Stimulated activated CD8-positive, alpha-beta memory T cell treated with anti-CD3 and anti-CD28 coated beads, Interleukin-15, amount 100 ng/mL, for 48 hours (primary cell): ENCODE measurements around the gene ATP2B2.

Experiments
- DNase-seq, 2 donors: peaks; one replicate each; pipeline ENCODE4 v3.0.0-alpha.2; 2020; ENCODE audit warnings: low read depth in 2 of 2

The ATP2B2 gene

GRCh38 chr3:10363935-10364334, 141.5 kb downstream of the ATP2B2 start:
- DNase-seq = no peak

- DNase-seq = no peak
These were observed 144.0 kb downstream of the ATP2B2 start for GRCh38 chr3:10361375-10361774.

DNA sequence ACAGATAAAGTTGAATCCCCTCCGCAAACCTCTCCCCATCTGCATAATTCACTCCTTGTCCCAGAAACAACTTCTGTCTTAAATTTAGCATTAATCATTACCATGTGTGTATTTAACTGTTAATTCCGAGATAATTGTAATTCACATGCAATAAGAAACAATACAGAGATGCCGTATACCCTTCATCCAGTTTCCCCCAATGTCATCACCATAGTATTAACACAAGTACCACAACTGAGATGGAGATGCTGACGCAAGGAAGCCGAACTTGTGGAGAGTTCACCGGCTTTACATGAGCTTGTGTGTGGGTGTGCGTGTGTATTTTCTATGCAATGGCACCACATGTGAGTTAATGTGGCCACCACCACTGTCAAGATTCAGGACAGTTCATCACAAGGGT, 144.9 kb downstream of the ATP2B2 start:
- no peak for DNase-seq

DNA sequence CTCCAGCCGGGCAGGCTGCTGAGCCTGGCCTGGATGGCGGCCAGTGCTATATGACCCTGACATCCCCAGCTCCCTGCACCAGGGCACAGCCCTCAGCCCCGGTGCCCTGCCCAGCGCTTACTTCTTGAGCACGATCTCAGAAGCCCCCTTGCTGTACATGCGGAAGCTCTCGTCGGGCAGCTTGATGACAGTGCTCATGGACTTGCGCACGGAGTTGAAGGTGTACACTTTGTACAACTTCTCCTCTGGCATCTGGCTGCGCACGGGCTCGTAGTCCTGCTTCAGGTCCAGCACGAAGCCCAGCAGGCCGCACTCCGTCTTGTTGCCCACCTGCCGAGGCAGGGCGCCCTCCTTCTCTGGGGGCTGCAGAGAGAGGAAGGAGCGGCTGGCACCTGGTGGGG, 145.6 kb downstream of the ATP2B2 start:
- no peak for DNase-seq

DNA sequence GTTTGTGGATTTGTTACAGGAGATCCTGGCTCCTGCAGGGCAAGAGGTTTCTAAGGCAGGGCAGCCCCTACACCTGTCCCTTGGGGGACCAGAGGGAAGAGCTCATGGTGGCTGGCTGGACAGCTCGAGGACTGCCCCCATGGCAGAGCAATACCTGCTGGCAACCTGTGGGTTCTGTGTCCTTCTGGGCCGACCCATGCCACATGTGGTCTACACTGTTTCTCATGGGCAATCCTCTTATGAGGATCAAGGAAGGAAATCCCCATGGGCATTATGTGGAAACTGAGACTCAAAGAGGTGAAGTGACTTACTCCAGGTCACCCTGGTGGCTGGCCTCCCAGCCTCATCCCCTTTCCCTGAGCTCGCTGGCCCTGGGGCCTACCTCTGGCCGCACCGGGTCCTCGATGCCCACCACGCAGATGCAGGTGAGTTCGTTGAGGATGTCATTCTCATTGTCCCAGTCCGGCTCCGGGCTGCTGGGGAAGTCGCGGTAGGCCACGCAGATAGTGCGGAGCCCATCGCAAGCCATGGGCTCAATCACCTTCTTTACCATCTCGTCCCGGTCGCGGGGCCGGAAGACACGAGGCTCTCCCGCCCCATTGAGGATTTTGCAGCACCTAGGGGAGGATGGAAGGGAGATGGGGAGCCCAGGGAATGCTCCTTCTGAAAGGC, 146.9 kb downstream of the ATP2B2 start:
- DNase-seq = no peak

DNA sequence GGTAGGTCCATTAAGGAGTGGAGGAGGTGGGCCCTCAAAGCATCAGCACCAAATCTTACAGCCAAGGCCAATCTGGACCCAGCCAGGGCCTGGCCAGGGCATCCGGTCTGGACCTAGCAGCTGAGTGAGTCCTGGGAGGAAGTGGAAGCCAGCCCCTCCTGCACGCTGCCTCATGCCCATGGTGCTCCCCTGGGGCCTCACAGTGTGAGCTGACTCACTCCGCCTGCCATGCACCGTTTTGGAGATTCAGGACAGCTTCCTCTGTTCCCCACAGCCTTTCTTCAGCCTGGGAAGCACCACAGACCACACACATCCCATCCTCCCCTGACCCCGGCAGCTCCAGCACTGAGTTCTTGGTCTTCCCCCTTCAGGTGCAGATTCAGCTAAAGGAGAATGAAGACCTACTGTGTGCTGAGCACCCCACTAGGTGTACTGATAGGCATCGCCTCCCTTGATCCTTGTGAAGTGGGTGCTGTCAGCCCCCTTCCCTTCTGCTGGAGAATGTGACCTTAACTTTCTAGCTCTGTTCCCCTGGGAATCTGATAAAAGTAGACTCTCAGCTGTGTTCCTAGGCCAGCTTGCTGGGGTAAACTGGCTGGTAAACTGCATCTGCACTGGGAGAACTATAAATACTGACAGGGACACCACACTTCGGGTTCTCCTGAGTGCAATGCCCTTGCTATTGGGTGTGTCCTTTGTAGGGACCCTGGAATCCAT, 147.6 kb downstream of the ATP2B2 start:
- no peak for DNase-seq

DNA sequence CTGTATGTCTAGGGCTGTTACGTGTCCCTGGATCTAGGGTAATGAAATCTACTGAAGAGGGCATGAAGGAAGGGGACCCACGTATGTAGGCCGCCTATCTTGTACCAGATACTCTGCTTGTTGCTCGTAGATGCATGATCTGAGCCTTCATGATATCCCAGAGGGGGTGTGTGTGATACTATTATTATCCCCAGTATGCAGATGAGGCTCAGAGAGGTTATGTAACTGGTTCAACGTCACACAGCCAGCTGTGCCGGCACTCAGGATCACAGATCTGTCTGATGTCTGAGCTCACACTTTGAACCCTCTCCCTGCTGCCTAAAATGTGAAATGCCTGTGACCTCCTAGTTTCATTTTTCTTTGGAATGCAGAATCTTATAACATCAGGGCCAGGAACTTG, 148.3 kb downstream of the ATP2B2 start:
- DNase-seq = no peak

GRCh38 chr3:10356461-10356981, 148.9 kb downstream of the ATP2B2 start:
- DNase-seq = no peak

DNA sequence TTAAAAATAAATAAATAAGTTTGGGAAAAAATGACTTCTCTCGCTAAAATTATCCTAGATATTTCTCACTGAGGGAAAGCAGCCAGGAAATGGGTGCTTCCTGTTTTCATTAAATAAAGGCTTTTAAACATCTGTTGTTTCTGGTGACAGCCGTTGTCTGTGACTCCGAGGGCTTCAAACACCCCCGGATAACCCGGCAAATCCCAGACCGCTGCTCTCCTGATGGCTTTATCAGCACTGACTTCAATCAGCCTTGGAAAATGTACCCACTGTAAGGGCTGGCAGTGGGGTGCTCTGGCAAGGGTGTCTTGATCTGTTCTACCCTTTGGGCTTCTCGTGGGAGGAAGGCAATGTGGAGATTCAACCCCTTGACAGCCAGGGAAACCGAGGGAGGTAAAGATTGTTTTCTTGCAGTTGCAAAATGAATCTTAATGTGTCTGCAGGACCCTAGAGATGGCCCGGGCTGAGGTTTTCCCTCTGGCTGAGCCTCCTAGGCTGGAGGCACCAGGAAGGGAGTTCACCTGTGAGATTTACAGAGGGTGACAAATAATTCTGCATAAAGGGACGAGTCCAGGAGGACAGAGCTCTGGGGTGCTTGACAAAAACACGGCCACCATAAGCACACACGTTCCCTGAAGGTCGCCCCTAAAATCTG, 150.9 kb downstream of the ATP2B2 start:
- DNase-seq = no peak

DNA sequence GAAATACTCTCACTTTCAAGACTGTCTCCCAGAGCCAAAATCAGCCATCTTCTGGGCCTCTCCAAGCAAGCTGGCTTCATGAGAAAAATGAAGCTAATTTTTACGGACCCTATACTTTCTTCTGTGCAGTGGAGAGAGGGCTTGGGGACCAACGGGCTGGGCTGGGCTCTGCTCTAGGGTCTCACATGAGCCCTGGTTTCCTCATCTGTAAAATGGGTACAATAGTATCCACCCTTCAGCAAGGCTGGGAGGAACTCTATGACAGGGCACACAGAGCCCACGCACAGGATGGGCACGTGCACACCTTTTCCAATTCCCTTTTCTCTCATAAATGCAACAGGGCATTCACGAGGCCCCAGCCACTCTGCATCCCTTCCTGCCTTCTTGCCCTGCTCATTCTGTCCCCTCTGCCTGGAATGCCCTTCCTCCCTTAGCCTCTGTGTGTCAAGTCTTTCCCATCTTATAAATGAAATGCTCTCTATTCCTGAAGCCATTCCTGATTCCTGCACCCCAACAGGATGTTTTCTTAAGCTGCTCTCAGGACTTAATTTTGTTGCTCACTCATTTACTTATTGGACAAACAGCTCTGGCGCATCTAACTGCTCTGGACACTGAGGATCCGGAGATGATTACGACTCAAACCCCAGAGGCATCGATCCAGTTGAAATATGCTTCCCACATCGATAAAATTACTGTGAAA, 151.6 kb downstream of the ATP2B2 start:
- DNase-seq = no peak

GRCh38 chr3:10353160-10353559, 152.2 kb downstream of the ATP2B2 start:
- DNase-seq = no peak

DNA sequence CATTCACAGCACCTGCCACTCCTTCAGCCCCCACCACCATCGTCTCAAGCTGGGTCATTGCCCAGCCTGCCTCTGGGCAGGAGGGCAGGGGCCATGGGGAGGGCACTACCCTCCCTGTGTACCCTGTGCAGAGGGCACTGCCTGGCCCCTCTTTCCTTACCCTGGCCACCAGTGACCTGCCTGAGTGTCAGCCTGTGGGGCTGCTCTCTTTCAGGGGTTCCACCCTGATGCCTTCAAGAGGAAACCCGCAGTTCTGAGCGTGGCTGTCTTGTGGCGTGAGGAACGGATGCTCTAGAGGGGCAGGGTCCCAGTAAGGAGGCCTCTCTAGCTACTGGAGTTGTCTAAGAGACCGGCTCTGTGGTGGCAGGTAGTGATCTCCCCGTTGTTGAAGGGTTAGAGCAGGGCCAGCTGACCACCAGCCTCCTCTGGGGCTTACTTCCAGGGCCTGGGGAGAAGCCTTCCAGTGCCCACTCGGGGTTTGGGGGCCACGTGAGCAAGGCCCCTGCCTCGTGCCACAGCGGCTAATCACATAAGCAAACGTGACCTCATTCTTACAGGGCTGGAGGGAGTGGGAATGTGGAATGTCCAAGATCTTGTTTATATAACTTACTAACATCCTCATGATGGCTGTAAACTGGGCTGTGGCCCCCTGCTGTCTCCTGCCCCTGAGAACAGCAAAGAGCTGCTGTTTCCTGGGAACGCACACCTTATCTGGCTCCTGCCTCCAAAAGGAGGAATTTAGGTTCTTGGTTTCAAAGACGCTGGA, 153.1 kb downstream of the ATP2B2 start:
- DNase-seq = no peak

DNA sequence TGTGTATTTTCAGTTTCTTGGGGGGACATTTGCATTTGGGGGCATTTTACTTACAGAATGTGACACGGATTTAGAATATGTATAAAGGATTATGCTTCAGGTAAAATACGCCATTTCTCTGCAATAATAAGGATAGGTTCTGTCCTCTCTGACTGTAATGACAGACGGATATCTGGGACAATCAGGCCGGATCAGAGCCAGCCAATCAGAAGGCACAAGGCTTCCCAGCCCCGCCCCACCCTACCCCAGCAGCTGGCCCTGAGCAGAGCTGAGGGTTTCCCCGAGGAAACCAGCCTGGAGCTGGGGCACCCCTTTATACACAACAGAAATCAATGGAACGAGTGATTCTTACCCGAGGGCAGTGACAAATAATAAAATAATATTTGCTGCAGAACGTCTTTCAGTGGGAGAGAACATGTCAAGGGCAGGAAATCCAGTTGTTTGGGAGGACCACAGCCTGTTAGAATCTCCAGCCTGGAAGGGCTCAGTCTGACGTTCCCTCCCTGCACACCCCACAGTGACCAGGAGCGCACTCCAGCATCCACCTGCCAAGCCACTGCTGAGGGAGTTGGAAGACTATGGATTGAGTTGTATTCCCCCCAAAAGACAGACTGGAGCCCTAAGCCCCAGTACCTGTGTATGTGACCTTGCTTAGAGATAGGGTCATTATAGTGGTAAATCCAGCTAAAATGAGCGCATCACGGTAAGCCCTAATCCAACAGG, 154.2 kb downstream of the ATP2B2 start:
- DNase-seq = no peak

GRCh38 chr3:10350324-10350985, 154.9 kb downstream of the ATP2B2 start:
- no peak for DNase-seq

DNA sequence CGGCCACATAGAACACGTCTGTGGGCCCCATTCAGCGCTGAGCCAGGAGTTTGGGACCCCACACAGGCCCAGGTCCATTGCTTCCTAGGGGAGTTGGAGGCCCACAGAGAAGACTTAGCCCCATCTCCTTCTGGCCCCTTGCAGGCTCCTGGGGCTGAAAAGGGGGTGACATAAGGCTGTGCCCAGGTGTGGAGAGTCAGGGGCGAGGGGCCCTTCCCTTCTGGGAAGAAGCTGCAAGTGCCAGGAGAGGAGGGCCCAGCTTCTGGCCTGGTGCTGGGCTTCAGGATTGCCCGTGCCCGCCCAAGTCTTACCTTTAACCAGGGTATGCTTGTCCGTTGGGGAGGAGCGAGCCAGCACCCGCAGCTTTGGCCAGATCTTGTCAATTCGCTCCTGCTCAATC, 155.6 kb downstream of the ATP2B2 start:
- DNase-seq = no peak

DNA sequence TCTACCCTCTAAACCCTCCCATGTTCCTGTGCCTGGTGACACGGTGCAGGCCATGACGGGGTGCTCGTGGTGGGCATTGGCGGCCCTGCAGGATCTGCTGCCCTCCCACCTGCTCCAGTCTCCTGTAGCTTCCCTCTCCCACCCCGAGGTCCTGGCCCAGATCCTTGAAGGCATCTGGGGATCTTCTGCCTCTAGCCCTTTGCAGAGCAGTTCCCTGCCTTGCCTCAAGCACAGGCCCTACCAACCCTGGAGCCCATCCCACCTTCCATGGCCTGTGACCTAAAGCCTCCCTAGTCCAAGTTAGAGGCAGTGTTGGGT, 157.0 kb downstream of the ATP2B2 start:
- no peak for DNase-seq

- no peak for DNase-seq
These were observed 157.6 kb downstream of the ATP2B2 start for GRCh38 chr3:10347648-10348403.

DNA sequence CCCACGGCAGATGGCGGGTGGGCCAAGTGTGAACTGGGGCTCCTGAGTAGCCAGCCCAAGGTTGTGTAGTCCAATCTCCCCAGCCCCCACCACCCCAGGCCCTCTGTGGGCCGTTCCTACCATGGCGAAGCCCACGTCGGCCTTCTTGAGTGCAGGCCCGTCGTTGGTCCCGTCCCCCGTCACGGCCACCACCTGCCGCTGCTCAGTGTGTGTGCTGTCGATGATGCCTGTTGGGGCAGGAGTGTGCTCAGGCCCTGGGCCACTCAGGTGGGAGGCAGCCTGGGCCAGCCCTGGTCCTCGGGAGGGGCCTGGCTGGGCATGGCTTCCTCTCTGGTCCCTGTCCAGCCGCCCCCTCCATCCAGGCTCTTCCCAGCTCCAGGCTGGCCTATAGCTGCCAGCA, 159.5 kb downstream of the ATP2B2 start:
- DNase-seq = no peak

DNA sequence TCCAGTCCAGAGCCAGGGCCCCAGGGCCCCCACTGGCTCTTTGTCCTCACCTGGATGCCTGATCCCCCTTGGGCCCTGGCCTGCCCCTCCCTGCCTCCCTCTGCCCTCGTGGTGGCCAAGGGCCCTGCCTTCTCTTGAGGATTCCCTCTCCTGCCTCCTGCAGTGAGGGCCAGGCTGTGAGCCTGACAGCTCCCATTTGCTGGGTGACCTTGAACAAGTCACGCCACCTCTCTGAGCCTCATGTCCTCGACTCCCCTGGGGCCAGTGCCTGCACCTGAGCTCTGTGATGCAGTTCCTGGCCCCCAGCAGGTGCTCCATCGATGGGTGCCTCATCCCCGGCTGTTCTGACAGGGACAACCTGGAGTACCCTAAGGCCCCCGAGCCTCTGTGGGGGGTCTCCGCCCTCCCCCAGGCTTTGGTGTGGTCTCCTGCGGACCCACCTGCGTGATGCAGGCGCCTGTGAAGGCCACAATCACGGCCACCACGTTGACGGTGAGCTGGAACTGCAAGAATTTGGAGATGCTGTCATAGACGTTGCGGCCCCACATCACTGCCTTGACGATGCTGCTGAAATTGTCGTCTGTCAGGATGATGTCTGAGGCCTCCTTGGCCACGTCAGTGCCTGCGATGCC, 160.3 kb downstream of the ATP2B2 start:
- DNase-seq = no peak
